NCI-H1694 (cell line): Measurements from ENCODE around the gene KRTAP10-12.

Experiments
- DNase-seq: peaks from one replicate; lab custom pipeline; 2025; lab: John Stamatoyannopoulos, UW

KRTAP10-12 gene

DNA sequence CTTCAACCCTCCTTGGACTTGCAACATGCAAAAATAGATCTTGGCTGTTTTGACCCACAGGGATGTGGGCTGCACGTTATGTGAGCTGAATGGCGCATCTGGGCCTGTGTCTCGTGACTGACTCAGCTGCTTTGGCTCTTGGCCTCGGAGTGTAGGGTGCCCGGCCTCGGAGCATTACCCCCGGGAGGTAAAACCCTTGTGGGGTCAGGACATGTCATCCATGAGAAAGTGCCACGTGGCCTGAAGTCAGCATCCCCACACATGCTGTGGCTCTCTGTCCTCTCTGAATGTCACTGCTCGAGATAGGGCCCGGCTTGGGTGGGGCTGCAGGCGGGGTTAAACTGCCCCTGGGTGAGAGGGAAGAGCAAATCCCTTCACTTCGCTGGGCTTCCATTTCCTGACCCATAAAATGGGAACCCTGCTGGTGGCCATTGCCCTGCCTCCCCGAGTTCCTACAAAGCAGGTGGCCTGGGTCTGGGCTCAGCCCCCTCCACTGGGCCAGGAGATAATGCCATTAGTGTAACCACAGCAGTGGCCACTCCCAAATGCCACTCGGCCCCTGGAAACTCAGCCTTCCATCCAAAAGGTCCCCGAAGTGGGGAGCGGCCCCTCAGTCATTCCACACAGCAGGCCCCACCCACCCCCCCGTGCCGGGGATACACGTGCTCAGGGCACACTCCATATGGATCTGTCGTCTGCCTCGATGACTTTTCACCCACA is 37.2 kb downstream of the KRTAP10-12 start:
- DNase-seq = no peak

DNA sequence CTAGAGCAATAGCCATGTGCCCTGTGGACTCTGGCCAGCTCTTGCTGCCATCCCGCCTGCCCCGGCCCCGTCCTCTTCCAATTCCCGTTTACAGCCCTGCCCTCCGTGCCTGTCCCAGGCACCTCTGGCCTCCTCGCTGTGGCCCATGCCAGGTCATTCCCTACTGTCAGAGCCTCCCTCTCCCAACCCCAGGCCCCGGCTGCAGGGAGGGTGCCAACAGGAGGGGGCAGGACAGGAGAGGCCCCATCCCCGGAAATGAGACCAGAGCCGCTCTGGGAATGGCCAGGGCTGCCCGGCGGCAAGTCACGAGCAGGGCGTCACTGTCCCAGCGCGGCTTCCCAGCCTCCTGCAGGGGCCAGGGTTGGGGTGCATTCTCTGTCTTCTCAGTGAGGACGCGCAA is 37.9 kb downstream of the KRTAP10-12 start:
- DNase-seq = no peak

DNA sequence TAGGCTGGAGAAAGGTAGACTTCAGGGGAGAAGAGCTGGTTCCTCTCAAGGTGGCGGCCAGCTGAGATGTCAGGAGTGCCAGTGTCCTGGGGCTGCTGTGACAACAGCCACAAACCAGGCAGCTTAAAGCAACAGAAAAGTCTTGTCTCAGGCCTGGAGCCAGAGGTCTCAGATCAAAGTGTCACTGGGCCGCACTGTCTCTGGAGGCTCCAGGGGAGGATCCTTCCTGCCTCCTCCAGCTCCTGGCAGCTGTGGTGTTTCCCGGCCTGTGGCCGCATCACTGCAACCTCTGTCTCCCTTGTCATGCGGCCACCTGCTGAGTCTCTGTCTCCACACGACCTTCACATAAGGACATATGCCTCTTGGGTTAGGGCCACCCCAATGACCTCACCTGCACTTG is 38.8 kb downstream of the KRTAP10-12 start:
- no peak for DNase-seq

DNA sequence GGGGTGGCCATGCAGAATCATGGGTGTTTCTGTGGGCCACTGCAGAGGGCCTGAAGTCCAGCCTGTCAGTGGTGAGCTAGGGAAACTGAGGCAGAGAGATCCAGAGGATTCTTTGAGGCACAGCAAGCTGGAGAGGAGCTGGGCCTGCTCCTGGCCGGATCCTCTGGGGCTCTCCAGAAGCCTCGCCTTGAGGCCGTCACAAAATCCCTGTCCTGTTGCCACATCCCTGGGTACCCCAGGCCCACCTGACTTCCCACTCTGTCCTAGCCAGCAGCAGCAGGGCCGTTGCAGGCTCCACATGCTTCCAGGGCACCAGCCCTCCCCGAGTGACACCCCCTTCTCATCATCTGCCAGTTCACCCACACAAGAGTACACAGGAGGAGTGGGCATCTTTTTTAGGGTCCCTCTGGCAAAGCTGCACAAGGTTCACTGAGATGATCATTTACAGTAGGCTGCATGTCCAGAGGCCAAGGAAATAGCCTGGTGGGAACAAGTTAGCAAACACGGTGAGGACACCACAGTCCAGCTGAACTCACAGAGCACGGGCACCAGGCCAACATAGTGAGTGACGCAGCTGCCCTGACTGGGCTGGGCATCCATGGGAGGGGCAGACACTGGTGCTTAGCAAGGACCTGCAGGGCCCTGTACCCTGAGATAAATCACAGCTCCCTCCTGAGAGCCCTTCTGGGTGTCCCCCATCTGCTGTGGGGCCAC is 39.5 kb downstream of the KRTAP10-12 start:
- DNase-seq = no peak

DNA sequence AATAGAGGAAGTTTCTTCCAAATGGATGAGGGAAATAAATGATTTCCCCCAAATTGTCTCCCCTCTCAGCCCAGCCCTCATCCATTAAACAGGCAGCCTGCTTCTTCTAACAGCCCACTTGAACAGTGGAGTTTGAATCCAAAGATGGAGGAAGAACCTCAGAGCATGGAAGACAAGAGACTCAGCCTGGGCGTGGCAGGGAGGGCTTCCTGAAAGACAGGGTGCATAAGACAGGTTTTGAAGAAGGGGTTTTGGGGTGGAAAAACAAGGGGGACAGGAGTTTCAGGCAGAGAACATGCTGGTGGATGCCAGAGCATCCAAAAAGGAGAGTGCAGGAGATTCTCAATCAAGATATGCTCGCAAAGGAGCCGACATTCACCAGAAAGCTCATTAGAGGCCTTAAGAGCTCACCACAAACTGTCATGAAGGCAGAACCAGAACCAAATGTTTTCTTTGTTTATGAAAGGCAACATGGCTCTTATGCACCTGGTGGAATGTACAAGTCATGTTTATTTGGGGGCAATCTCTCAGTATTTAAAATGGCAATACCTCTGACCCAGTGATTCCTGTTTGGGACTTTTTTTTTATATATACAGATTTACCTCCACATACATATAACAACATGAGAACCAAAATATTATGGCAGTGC is 40.9 kb downstream of the KRTAP10-12 start:
- no peak for DNase-seq

DNA sequence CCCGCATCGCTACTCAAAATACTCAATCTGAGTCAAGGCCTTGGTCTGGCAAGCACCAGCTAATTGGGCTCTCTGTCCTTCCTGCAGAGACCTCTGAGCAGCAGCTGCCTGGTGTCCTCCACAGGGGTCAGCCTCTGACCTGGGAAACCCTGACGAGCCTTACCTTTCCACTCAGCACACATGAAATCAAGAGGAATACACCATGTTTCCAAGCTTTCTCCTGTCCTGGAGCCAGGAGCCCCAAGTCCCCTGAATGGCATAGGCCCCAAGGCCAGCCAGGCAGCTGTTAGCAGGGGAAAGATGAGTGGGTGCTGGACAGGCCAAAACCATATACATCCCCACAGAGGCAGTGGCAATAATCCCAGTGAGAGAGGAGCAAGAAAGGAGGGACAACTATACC is 41.6 kb downstream of the KRTAP10-12 start:
- DNase-seq = no peak

DNA sequence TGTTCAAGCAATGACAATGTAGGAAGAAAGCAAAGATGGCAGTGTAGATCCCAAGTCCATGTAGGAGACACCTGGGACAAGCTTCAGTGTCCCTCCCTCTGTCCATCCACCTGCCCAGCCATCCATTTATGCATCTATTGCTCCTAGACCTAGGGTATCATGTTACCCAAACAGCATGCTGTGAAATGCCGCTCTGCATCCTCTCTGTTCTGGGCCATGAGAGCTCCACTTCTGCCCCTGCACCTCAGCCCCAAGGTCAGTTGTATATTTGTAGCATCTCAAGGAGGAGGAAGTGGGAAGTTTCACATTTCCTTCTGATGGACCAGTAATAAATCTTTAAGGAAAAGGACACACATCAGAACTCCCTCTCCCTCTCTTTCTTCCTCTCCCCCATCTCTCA is 42.3 kb downstream of the KRTAP10-12 start:
- DNase-seq = no peak

DNA sequence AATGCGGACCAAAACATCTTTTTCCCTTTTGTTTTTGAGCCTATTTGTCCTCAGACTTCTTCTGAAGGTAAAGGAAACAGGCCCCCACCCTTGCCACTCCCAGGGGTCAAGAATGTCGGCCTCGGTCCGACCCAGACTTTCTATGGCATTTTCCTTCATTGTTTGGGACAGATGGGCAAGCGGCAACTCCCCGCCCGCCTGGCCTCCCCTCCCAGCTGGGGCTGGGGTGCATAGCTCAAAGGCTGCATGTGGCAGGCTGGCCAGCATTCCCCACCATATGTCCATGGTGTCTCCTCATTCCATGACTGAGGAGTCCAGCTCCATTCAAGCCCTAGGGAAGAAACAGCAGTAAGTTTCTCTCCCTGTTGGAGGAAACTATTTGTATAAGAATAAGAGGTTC is 43.8 kb downstream of the KRTAP10-12 start:
- DNase-seq = no peak

DNA sequence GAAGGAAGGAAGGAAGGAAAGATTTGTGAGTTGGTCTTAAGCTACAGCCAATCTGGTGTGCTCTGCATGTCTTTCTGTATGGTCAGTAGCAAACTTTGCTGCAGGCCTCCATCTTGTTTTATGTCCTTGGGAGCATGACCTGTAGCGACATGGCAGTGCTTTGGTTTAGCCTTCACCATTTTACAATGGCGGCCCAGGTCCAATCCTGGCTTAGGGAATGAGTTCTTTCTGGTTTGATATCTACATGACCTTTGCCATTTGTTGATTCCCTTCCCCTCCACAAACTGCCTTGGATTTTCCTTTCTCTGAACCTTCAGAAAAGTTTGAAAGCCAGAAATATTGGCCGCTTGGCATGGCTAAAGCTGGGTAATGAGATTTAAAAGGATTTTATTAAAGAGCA is 44.9 kb downstream of the KRTAP10-12 start:
- no peak for DNase-seq

DNA sequence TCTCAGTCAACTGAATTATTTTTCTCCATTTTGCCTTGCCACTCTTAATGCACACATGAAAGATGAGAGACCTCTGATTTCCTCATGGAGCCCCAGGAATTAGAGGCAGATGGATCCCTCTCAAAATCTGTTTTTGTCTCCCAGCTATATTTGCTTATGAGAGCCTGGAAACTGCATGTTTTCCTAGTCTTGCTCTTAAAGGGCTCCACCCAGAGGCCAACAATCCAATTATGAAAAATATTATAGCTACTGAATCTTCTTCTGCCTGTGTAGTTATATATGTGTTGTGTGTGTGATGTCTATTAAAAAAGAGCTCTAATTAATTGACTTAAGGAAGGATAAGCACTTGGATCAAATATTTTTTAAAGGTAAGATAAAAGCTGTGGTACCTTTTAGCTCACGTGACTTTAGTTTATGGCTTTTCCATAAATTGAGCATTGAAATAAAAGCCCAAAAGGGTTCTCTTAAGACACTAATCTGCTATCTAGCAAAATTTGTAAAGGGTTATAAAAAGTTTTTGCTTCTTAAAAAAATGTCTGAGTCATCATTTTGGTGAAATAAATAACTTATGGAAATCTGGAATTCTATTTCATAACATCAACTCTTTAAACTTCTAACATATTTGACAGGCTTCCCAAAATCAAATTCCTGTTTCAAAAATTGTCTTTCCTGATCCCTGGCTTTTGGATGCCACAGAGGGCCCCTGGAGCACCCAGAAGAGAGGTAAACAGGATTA is 45.6 kb downstream of the KRTAP10-12 start:
- peak; percentile 83 for DNase-seq
